HG02623 (cell line): ENCODE results near the gene SOX14.

ENCODE experiments used
- ATAC-seq: cut with Tn5 transposase; IDR thresholded peaks from one replicate; pipeline ENCODE4 v1.9.1; 2021; ENCODE audit warnings: moderate library complexity; ENCODE audit not compliant: unreplicated experiment

The SOX14 gene

DNA sequence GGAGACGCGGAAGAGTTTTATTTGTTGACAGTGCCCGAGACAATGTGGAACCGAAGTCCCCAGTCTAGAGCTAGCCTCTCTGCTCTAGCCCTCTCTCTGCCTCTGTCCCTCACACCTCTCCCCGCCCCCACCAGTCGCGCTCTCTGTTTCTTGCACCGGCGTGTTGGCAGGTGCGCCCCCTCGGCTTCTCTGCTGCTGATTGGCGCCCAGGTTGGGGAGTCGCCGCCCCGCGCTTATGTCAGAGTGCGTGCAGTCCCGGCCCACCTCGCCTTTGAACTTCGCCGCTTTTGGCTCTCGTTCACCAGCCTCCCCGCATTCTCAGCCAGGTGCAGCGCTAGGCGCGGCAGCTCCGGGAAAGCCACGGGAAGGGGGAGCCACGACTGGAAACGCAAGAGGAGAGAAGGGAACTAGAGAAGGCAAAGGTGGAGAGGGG, at the start of gene SOX14:
Gene SOX14, plus strand, starts transcription at position 315 of the 433 bp plus-strand sequence. CDS start 470 bp downstream, outside the sequence.
- no peak for ATAC-seq

DNA sequence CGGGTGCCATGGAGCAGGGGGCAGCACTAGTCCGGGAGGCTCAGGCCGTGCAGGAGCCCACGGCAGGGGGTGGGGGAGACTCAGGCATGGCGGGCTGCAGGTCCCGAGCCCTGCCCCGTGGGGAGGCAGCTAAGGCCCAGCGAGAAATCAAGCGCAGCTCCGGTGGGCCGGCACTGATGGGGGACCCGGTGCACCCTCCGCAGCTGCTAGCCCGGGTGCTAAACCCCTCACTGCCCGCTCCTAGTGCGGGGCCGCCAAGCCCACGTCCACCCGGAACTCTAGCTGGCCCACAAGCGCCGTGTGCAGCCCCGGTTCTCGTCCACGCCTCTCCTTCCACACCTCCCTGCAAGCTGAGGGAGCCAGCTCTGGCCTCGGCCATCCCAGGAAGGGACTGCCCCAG, 49.6 kb upstream of the SOX14 start:
- no peak for ATAC-seq

- no peak for ATAC-seq
Measured at GRCh38 chr3:137724240-137724639, 39.9 kb upstream of the SOX14 start.

DNA sequence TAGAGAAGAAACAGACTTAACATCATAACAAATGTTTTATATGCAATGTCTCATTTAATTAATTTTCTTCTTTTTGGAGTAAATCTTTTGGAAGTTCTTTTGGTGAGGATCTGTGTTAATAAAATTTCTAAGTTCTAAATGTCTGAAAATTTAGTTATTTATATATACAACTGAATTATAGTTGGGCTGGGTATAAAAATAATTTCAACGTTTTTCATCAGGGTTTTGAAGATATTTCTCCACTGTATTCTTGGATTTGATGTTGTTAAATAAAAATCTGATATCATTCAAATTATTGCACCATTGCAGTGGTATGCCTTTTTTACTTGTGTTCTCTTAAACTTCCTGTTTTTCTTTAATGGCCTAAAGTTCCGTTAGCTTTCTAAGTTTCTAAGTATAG, 26.9 kb upstream of the SOX14 start:
- no peak for ATAC-seq

GRCh38 chr3:137738710-137739109, 25.4 kb upstream of the SOX14 start:
- ATAC-seq = no peak

- ATAC-seq = no peak
Measured at GRCh38 chr3:137743608-137744007, 20.5 kb upstream of the SOX14 start.

DNA sequence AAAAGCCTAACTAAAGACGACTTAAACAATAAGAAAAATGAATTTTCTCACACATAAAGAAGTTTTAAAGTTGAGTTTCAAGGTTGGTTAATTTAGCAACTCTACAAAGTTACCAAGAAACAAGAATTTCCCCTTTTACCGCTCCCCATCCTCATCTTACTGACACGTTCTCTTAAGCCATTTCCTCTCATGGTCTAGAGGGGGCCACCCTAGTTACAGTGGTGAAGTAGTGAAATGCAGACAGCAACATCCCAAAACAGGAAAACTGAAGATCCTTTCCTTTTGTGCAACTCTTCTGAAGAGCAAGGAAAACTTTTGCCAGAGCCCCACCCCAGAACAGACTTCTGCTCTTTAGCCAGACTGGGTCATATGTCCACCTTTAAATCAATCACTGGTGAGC, 17.3 kb upstream of the SOX14 start:
- no peak for ATAC-seq

DNA sequence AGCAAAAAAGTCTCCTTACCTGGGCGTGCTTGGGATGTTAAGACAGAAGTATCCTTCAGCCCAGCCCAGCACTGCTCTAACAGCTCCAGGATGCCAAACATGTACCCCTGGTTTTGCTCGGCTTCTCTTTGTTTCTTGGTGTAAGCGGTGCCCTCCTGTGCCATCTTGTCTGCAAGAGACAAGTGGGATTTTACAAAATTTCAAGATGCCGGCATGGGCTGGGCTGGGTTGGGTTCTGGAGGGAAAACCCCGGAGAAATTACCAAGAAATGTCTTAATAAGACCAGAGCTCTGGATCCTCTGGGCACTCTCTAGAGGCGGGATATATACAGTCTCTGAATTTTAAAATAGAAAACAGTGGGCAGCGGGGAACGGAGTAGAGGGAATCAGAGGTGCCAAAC, 4.6 kb upstream of the SOX14 start:
- ATAC-seq = no peak

GRCh38 chr3:137760341-137761098, 3.6 kb upstream of the SOX14 start:
- no peak for ATAC-seq

GRCh38 chr3:137761099-137761562, 3.0 kb upstream of the SOX14 start:
- ATAC-seq = no peak

DNA sequence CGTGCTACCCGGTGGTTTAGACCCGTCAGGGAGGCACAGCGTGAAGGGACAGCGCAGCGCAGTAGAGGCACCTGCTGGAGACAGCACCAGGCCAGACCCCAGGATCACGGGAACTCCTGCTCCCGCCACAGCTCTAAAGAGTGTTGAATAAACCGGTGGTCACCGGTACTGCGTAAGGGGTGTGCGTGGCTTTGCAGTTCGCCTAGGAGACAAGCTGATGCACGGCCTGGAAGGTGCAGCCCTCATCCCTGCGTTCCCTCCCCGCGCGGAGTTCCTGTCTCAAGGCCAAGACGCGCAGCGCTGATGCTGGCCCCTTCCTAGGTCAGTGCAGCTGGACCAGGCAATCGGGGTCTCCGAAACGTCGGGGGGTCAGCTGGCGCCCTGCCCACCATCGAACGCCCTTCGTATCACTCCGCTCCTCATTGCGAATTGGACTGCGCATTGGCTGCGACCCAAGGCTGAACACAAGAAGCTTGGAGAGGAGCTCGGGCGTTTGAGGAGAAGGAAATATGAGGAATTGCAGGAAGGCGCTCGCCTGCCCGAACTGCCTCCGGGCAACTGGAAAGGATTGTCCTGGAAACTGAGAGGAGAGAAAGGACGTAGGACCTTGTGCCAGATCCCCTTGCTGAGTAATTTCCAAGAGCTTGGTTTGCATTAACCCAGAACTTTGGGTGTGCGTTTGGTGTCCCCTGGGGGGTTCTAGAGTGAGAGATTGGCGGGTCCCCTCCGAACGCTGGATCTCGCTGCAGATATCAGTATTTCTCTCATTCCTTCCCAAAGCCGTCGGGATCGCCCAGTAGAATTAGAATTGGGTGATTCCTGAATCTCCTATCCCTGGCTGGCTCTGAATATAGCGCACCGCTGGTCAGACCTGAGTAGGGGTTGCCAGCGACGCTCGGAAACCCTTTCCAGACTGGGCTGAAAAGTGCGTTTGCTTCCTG, 2.3 kb upstream of the SOX14 start:
- no peak for ATAC-seq

- ATAC-seq = no peak
Measured at GRCh38 chr3:137762674-137763593, 1.2 kb upstream of the SOX14 start.

- ATAC-seq = no peak
Measured at GRCh38 chr3:137763594-137763938, 549 bp upstream of the SOX14 start.

DNA sequence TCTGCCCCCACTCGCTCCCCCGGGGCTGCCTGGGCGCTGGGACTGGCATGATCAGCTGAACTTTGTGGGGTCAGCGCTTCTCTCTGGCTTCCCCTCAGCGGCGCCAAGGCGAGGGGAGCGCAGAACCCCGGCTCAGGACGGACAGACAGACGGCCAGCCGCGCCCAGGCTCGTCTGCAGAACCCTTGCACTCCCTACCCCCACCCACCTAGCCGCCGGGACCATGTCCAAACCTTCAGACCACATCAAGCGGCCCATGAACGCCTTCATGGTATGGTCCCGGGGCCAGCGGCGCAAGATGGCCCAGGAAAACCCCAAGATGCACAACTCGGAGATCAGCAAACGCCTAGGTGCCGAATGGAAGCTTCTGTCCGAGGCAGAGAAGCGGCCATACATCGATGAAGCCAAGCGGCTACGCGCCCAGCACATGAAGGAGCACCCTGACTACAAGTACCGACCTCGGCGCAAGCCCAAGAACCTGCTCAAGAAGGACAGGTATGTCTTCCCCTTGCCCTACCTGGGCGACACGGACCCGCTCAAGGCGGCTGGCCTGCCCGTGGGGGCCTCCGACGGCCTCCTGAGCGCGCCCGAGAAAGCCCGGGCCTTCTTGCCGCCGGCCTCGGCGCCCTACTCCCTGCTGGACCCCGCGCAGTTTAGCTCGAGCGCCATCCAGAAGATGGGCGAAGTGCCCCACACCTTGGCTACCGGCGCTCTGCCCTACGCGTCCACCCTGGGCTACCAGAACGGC, 621 bp downstream of the SOX14 start:
- no peak for ATAC-seq

DNA sequence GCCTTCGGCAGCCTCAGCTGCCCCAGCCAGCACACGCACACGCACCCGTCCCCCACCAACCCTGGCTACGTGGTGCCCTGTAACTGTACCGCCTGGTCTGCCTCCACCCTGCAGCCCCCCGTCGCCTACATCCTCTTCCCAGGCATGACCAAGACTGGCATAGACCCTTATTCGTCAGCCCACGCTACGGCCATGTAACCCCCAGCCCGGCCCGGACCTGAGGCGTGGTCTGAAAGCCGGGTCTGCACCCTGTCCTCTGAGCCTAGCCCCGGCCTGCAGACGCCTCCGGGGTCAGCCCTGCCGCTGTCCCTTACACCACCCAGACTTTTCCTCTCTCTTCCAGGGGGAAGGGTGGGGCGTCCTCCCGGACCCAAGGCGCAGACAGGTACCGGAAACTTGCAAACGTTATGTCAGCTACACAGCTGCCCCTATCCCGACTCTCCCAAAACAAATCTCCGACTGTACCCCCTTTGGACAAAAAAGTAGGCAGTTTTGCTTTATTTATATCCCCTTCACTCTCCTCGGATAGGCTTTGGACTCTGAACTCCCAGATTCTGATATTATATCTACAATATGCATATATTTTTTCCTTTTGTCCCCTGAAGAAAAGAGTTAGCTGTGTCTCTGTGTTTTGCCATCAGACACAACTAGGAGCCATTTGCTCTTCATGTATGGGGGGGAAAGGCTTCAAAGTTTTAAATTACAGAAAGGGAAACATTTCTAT, 1.4 kb downstream of the SOX14 start:
- no peak for ATAC-seq

DNA sequence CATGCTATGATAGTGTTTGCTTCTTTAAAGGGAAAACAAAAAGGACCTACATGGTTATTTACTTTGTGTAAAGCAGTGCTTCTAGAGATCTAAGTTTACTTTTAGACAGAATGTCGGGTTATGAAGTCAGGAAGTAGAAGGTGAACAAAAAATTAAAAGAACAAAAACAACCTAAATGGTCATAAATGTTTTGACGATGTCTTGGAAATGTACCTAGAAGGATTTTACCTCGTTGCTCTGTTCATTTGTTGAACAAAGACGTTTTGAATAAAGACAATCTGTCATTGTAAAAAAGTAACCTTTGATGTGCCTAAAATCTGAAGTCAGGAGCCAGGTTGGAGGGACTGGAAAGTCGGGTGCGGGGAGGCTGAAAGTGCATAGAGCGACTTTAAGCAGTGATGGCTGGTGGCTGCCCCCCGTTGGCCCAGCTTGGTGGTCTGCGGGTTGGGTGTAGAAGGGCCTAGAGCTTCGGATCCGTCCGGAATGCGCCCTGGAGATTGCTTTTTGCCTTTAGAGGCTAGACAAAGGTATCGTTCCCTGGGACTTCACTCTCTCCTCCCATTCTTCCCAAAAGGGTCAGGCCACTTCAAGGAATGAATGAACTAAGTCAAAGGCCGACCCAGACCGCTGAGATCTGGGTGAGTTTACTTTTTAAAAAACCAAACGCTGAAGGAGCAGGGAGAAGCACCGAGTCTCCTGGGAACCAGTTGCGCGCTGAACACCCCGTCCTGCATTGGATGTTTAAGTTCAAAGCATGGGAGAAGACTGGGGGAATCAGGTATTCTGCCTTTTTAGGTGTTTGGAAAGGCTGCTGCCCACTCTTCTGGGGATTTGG, 2.1 kb downstream of the SOX14 start:
- ATAC-seq = no peak

DNA sequence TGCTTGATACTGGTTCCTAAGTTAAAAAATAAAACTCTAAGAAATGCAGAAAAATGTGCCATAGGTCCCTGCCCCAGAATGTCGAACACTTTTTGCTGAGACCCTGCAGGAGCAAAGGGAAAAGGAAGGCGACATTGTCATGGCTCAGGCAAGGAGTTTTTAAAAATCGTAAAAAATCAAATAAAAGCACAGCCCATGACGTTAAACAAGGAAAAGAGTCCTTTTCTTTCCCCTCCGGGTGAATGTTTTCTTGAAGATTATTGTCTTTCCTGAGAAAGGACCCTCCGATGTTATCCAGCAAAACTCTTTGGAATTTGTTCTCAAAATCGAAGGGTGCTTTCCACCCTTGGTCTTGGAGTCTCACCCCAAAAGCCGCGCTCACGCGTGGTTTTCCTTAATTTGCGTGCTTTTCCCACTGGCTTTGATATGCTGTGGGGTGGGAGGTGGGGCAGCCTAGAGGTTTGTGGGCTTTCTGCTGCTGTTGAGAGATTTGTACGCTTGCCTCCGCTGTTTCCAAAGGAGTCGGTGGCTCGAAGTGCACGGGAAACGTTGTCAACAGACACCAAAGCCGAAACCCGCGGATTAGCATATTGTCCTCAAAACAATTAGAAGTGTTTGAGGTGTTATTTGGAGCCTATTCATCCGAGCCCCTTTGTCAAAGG, 2.9 kb downstream of the SOX14 start:
- no peak for ATAC-seq
